SK-N-MC (cell line): ENCODE data around the gene NLGN3.

Experiments
- EZH2 ChIP-seq: fragments of 200-600 bp; sonication (generic); IDR thresholded peaks from one replicate; pipeline ENCODE4 v1.6.1; 2017; ENCODE audit warnings: antibody characterized with exemption
- POLR2AphosphoS5 ChIP-seq: IDR thresholded peaks from 2 replicates; pipeline ENCODE4 v1.6.1; 2012; ENCODE audit warnings: mild to moderate bottlenecking, low read depth, low read length, borderline replicate concordance

DNA sequence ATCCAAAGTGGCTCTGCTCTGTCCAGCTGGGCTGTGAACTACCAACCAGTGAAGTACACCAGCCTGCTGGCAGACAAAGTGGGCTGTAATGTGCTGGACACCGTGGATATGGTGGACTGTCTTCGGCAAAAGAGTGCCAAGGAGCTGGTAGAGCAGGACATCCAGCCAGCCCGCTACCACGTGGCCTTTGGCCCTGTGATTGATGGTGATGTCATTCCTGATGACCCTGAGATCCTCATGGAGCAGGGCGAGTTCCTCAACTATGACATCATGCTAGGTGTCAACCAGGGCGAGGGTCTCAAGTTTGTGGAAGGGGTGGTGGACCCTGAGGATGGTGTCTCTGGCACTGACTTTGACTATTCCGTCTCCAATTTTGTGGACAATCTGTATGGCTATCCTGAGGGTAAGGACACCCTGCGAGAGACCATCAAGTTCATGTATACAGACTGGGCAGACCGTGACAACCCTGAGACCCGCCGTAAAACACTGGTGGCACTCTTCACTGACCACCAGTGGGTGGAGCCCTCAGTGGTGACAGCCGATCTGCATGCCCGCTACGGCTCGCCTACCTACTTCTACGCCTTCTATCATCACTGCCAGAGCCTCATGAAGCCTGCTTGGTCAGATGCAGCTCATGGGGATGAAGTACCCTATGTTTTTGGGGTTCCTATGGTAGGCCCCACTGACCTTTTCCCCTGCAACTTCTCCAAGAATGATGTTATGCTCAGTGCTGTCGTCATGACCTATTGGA is 22.6 kb downstream of the NLGN3 start:
- TF ChIP-seq EZH2: no peak
- TF ChIP-seq POLR2AphosphoS5: no peak
